Effector memory CD4-positive, alpha-beta T cell (primary cell): Measurements from ENCODE around the gene FLT3.

Experiments
- DNase-seq, 3 donors: peaks; one replicate each; pipeline ENCODE4 v3.0.0-alpha.2; 2020
- H3K27ac ChIP-seq: 2 replicates; pipeline ENCODE4 v1.7.0; 2013; ENCODE audit warnings: mild to moderate bottlenecking, low read length, moderate library complexity; ENCODE audit not compliant: insufficient read depth, poor library complexity, severe bottlenecking
- H3K27me3 ChIP-seq: replicated peaks from 2 replicates; pipeline ENCODE4 v1.7.0; 2013; ENCODE audit warnings: mild to moderate bottlenecking, low read length; ENCODE audit not compliant: insufficient read depth, control insufficient read depth, poor library complexity, severe bottlenecking
- H3K36me3 ChIP-seq: 2 replicates; pipeline ENCODE4 v1.7.0; 2013; ENCODE audit warnings: mild to moderate bottlenecking, low read length, moderate library complexity; ENCODE audit not compliant: control insufficient read depth, insufficient read depth
- H3K4me1 ChIP-seq: 2 replicates; pipeline ENCODE4 v1.7.0; 2013; ENCODE audit warnings: low read length, mild to moderate bottlenecking; ENCODE audit not compliant: control insufficient read depth, insufficient read depth, poor library complexity, severe bottlenecking
- H3K4me3 ChIP-seq: 2 replicates; pipeline ENCODE4 v1.7.0; 2013; ENCODE audit warnings: low read length, low read depth, mild to moderate bottlenecking; ENCODE audit not compliant: insufficient read depth, poor library complexity, severe bottlenecking
- H3K9me3 ChIP-seq: 2 replicates; pipeline ENCODE4 v1.7.0; 2013; ENCODE audit warnings: mild to moderate bottlenecking, low read length, moderate library complexity; ENCODE audit not compliant: control insufficient read depth

FLT3 gene

GRCh38 chr13:28067491-28067890, 32.9 kb downstream of the FLT3 start:
- Histone ChIP-seq H3K27me3 (no peaks in the 10 kb centered on the region), H3K36me3 (no peaks in the 10 kb centered on the region), H3K4me1 (no peaks in the 10 kb centered on the region), H3K4me3 (no peak overlapping the region), H3K27ac (no peak overlapping the region), H3K9me3 (no peaks in the 10 kb centered on the region)
- DNase-seq, result no peak

- Histone ChIP-seq H3K27ac (no peak overlapping the region), H3K4me1 (no peaks in the 10 kb centered on the region), H3K27me3 (no peaks in the 10 kb centered on the region), H3K4me3 (no peak overlapping the region), H3K9me3 (no peaks in the 10 kb centered on the region), H3K36me3 (no peaks in the 10 kb centered on the region)
- DNase-seq, result peak in 1 of 3 donors; percentile 11
Observed at GRCh38 chr13:28058866-28059613, 41.3 kb downstream of the FLT3 start.

DNA sequence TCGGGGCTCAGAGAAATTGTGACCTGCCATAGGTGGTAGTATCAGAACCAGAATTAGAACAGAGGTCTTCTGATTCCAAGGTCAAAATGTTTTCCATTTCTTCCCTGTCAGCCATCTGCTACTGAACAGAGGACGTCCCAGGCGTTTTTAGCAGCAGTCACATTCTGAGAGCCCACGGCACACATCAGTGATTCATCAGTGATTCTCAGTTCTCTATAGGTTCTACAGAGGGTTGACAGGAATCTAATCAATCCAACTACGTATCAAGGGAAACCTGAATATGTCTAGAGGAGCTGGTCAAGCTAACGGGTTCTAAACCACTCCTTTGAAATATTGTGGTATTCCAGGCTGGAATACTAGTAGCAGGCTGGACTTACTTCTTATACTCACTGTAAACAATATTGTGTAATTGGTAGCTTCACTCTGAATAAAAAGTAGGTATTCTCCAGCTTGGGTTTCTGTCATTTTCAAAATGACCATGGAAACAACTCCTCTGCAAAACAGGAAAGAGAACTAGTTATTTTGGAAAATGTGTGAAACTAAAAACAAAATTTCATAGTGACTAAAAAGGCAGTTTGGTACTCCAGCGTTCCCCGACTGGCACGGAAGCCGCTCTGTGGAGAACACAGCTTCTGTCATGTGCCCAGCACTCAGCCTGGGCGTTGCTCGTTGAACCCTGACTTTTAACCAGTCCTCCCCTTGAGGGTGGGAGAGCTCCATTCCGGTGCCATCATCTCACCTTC, 43.2 kb downstream of the FLT3 start:
- Histone ChIP-seq H3K27ac (no peak overlapping the region), H3K36me3 (no peaks in the 10 kb centered on the region), H3K4me3 (no peak overlapping the region), H3K27me3 (no peaks in the 10 kb centered on the region), H3K4me1 (no peaks in the 10 kb centered on the region), H3K9me3 (no peaks in the 10 kb centered on the region)
- DNase-seq, result no peak

GRCh38 chr13:28056426-28056825, 44.0 kb downstream of the FLT3 start:
- no peaks in the 10 kb centered on the region for H3K27me3 ChIP-seq
- H3K4me1 ChIP-seq, result no peaks in the 10 kb centered on the region
- H3K27ac ChIP-seq, result no peak overlapping the region
- no peak overlapping the region for H3K4me3 ChIP-seq
- DNase-seq, result no peak
- H3K36me3 ChIP-seq, result no peaks in the 10 kb centered on the region
- no peaks in the 10 kb centered on the region for H3K9me3 ChIP-seq

- H3K4me1 ChIP-seq, result no peaks in the 10 kb centered on the region
- no peak overlapping the region for H3K27ac ChIP-seq
- H3K9me3 ChIP-seq, result no peaks in the 10 kb centered on the region
- no peak overlapping the region for H3K4me3 ChIP-seq
- no peak for DNase-seq
- no peaks in the 10 kb centered on the region for H3K36me3 ChIP-seq
- no peaks in the 10 kb centered on the region for H3K27me3 ChIP-seq
Observed at GRCh38 chr13:28055357-28055756, 45.0 kb downstream of the FLT3 start.

- H3K27ac ChIP-seq, result no peak overlapping the region
- DNase-seq, result no peak
- no peaks in the 10 kb centered on the region for H3K27me3 ChIP-seq
Observed at GRCh38 chr13:28052945-28053344, 47.4 kb downstream of the FLT3 start.

DNA sequence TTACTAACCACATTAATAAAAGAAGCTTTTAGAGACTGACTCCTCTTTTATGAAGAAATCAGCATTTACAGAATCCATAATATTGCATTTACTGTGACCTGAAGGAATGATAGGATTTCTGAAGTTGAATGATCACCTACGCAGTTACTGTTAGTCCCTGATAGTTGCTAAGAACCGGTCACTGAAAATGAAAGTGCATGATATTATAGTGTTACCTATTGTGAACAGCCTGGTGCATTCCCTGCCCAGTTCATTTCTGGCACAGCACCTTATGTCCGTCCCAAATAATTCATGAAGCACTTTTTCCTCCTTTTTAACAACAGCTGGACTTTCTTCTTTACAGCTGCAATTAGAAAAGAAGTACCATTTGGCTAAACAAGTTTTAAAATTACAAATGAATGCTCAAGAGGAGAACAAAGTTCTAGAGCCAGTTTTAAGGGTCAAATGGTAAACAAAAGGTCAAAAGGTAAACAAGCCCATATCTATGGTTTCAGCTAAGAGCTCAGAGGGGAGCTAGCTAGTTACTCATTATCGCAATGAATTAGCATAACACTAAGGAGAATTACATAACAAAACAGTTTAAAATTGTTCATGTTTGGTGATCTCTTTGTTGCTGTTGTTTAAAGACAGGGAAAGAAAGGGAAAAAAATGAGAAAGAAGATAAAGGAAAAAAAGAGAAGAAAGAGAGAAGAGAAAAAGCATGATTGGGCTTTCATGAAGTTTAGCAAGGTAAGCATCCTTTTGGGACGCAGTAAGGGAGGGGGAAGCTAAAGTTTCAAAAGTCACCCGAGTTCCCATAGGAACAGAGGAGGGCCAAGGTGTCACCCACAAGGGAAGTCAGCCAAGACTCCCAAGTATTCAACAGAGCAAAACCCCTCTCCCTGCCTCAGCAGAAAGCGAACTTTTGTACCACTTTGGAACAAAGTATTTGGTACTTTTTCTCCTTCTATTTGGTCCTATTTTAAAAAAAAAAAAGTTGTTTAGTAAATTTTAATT, 50.2 kb downstream of the FLT3 start:
- H3K36me3 ChIP-seq, result no peaks in the 10 kb centered on the region
- H3K9me3 ChIP-seq, result no peaks in the 10 kb centered on the region
- no peaks in the 10 kb centered on the region for H3K4me1 ChIP-seq
- no peak for DNase-seq
- no peak overlapping the region for H3K27ac ChIP-seq
- no peaks in the 10 kb centered on the region for H3K27me3 ChIP-seq
- no peak overlapping the region for H3K4me3 ChIP-seq

More at GRCh38 chr13:28052945-28053344, 47.4 kb downstream of the FLT3 start:
- Histone ChIP-seq H3K36me3 (no peaks in the 10 kb centered on the region), H3K4me1 (no peaks in the 10 kb centered on the region), H3K4me3 (no peak overlapping the region), H3K9me3 (no peaks in the 10 kb centered on the region)

- no peaks in the 10 kb centered on the region for H3K9me3 ChIP-seq
- no peaks in the 10 kb centered on the region for H3K27me3 ChIP-seq
- H3K4me3 ChIP-seq, result no peak overlapping the region
- no peak for DNase-seq
- no peaks in the 10 kb centered on the region for H3K4me1 ChIP-seq
- no peaks in the 10 kb centered on the region for H3K36me3 ChIP-seq
- no peak overlapping the region for H3K27ac ChIP-seq
Observed at GRCh38 chr13:28049215-28049614, 51.2 kb downstream of the FLT3 start.

DNA sequence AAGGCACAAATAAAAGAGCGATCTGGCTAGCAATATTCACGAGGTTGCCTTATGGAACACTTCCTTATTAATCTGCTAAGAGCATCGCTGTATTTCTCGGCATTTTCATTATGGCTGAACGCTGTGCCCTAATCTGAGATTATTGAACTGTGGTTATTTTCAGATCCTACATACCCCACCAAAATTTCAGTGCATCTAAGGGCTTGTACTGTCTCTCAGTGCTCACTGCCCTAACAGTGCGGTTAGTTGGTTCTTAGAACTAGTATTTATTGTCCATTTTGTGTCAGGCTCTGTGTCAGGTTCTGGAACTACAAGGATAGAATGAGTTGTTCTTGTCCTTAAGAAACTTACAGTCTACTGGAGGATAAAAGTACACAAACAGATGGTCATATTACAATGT, 51.6 kb downstream of the FLT3 start:
- Histone ChIP-seq H3K4me1 (no peaks in the 10 kb centered on the region), H3K27me3 (no peaks in the 10 kb centered on the region), H3K4me3 (no peak overlapping the region), H3K9me3 (no peaks in the 10 kb centered on the region), H3K36me3 (no peaks in the 10 kb centered on the region), H3K27ac (no peak overlapping the region)
- no peak for DNase-seq
